ENCODE data around the gene GLMP.

DNA sequence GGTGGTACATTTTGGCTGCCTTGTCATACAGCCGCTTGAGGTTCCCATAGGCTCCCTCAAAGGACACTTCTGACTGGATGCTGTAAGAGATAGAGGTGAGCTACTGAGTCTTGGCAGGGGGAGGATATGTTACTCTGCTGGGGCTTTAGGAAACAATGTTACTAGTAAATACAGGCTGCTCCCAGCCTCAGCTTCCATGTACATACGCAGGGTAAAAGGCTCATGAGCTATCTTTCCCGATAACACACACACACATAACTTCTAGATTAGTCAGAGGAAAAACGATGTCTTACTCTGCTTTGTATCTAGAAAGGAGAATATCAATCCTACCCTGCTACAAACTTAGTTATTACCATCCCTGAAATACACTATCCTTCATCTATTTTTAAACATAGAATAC is 27.1 kb downstream of the GLMP start:
- TF ChIP-seq, protein P1, sequence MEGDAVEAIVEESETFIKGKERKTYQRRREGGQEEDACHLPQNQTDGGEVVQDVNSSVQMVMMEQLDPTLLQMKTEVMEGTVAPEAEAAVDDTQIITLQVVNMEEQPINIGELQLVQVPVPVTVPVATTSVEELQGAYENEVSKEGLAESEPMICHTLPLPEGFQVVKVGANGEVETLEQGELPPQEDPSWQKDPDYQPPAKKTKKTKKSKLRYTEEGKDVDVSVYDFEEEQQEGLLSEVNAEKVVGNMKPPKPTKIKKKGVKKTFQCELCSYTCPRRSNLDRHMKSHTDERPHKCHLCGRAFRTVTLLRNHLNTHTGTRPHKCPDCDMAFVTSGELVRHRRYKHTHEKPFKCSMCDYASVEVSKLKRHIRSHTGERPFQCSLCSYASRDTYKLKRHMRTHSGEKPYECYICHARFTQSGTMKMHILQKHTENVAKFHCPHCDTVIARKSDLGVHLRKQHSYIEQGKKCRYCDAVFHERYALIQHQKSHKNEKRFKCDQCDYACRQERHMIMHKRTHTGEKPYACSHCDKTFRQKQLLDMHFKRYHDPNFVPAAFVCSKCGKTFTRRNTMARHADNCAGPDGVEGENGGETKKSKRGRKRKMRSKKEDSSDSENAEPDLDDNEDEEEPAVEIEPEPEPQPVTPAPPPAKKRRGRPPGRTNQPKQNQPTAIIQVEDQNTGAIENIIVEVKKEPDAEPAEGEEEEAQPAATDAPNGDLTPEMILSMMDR (conservative IDR thresholded peaks at IDR 0.05 in 1 of 2, IDR thresholded peaks at IDR 0.05 in 1 of 2; ENCODE audit: extremely low read depth in 1 of 2, insufficient read depth in 1 of 2, low read depth in 1 of 2, low read length in 2 of 2) = no peak
- no peak for TF ChIP-seq EZH2 (IDR thresholded peaks at IDR 0.05; ENCODE audit: borderline replicate concordance, low read length)
